ENCODE data around the gene DNM2. TPM values are rescaled to one million over a fixed set of nuclear protein-coding genes. Genes with fewer than 3 reads are reported as not detected.

DNM2 gene
- total RNA-seq, 1 experiment from 2014 or later = 131 TPM

DNA sequence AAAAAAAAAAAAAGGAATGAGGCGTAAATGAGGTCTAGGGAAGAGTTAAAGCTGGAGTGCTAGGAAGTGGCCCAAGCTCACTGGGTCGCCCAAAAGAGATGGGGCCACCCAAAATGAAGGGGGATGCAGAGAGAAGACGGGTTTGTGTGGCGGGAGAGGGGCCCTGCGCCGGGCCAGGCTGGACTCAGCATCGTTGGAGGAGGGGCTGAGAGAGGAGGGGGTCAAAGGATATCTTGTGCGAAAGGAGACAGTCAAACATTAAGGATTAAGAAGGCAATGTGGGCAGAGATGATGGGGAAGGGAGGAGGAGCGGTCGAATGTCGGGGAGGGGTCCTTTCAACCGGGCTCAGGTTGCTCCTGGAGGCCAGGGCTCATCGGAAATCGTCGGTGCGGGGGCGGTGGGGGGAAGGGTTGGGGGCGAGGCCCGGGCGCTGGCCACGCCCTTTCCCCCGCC, 152.6 kb downstream of the DNM2 start:
- Mint-ChIP-seq H3K4me3 (peak overlapping the region; percentile 71), H3K4me1 (peaks cover 23% of the 10 kb centered on the region), H3K27me3 (ENCODE audit: low read depth) (no peaks in the 10 kb centered on the region; the same call in 1 of the 2 replicates), H3K27ac (peak overlapping the region; percentile 93), H3K36me3 (0 out of 2 replicates have a peak, but pooled peaks cover 7% of the 10 kb centered on the region), H3K9me3 (no peaks in the 10 kb centered on the region)
- POLR2A ChIA-PET = interaction anchor here (0.5 to 2.5 kb wide), 9 partner anchors 18 to 1725 kb away, joined by 3 to 12 read pairs (median 3); partner anchors contain the start of gene TMED1
- CTCF ChIA-PET = interaction anchor here (0.5 to 6.0 kb wide), 37 partner anchors 9 to 357 kb away, joined by 3 to 70 read pairs (median 4); partner anchors contain the start of genes C19orf38, DNM2, LDLR and QTRT1
- 0 out of 2 replicates have a peak, but pooled peaks have one; percentile 26 for TF ChIP-seq NFE2L1 (CRISPR knock-in tag; IDR thresholded peaks at IDR 0.05)
- TF ChIP-seq, protein P1, sequence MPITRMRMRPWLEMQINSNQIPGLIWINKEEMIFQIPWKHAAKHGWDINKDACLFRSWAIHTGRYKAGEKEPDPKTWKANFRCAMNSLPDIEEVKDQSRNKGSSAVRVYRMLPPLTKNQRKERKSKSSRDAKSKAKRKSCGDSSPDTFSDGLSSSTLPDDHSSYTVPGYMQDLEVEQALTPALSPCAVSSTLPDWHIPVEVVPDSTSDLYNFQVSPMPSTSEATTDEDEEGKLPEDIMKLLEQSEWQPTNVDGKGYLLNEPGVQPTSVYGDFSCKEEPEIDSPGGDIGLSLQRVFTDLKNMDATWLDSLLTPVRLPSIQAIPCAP (CRISPR knock-in tag; IDR thresholded peaks at IDR 0.05) = no peak
- TF ChIP-seq, protein P2, sequence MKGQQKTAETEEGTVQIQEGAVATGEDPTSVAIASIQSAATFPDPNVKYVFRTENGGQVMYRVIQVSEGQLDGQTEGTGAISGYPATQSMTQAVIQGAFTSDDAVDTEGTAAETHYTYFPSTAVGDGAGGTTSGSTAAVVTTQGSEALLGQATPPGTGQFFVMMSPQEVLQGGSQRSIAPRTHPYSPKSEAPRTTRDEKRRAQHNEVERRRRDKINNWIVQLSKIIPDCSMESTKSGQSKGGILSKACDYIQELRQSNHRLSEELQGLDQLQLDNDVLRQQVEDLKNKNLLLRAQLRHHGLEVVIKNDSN (CRISPR knock-in tag; IDR thresholded peaks at IDR 0.05) = no peak
- TF ChIP-seq, protein P3, sequence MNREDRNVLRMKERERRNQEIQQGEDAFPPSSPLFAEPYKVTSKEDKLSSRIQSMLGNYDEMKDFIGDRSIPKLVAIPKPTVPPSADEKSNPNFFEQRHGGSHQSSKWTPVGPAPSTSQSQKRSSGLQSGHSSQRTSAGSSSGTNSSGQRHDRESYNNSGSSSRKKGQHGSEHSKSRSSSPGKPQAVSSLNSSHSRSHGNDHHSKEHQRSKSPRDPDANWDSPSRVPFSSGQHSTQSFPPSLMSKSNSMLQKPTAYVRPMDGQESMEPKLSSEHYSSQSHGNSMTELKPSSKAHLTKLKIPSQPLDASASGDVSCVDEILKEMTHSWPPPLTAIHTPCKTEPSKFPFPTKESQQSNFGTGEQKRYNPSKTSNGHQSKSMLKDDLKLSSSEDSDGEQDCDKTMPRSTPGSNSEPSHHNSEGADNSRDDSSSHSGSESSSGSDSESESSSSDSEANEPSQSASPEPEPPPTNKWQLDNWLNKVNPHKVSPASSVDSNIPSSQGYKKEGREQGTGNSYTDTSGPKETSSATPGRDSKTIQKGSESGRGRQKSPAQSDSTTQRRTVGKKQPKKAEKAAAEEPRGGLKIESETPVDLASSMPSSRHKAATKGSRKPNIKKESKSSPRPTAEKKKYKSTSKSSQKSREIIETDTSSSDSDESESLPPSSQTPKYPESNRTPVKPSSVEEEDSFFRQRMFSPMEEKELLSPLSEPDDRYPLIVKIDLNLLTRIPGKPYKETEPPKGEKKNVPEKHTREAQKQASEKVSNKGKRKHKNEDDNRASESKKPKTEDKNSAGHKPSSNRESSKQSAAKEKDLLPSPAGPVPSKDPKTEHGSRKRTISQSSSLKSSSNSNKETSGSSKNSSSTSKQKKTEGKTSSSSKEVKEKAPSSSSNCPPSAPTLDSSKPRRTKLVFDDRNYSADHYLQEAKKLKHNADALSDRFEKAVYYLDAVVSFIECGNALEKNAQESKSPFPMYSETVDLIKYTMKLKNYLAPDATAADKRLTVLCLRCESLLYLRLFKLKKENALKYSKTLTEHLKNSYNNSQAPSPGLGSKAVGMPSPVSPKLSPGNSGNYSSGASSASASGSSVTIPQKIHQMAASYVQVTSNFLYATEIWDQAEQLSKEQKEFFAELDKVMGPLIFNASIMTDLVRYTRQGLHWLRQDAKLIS (CRISPR knock-in tag; IDR thresholded peaks at IDR 0.05; ENCODE audit: borderline replicate concordance) = no peak
- no peak for TF ChIP-seq ZNF232 (CRISPR knock-in tag; IDR thresholded peaks at IDR 0.05)
- TF ChIP-seq, protein P4, sequence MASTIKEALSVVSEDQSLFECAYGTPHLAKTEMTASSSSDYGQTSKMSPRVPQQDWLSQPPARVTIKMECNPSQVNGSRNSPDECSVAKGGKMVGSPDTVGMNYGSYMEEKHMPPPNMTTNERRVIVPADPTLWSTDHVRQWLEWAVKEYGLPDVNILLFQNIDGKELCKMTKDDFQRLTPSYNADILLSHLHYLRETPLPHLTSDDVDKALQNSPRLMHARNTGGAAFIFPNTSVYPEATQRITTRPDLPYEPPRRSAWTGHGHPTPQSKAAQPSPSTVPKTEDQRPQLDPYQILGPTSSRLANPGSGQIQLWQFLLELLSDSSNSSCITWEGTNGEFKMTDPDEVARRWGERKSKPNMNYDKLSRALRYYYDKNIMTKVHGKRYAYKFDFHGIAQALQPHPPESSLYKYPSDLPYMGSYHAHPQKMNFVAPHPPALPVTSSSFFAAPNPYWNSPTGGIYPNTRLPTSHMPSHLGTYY (CRISPR knock-in tag; IDR thresholded peaks at IDR 0.05) = no peak
- TF ChIP-seq, protein P5, sequence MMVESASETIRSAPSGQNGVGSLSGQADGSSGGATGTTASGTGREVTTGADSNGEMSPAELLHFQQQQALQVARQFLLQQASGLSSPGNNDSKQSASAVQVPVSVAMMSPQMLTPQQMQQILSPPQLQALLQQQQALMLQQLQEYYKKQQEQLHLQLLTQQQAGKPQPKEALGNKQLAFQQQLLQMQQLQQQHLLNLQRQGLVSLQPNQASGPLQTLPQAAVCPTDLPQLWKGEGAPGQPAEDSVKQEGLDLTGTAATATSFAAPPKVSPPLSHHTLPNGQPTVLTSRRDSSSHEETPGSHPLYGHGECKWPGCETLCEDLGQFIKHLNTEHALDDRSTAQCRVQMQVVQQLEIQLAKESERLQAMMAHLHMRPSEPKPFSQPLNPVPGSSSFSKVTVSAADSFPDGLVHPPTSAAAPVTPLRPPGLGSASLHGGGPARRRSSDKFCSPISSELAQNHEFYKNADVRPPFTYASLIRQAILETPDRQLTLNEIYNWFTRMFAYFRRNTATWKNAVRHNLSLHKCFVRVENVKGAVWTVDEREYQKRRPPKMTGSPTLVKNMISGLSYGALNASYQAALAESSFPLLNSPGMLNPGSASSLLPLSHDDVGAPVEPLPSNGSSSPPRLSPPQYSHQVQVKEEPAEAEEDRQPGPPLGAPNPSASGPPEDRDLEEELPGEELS (CRISPR knock-in tag; IDR thresholded peaks at IDR 0.05) = no peak
- no peak for DNase-seq (ENCODE audit: low spot score)
- peak; percentile 64; the same call in 1 of the 2 replicates for ATAC-seq

DNA sequence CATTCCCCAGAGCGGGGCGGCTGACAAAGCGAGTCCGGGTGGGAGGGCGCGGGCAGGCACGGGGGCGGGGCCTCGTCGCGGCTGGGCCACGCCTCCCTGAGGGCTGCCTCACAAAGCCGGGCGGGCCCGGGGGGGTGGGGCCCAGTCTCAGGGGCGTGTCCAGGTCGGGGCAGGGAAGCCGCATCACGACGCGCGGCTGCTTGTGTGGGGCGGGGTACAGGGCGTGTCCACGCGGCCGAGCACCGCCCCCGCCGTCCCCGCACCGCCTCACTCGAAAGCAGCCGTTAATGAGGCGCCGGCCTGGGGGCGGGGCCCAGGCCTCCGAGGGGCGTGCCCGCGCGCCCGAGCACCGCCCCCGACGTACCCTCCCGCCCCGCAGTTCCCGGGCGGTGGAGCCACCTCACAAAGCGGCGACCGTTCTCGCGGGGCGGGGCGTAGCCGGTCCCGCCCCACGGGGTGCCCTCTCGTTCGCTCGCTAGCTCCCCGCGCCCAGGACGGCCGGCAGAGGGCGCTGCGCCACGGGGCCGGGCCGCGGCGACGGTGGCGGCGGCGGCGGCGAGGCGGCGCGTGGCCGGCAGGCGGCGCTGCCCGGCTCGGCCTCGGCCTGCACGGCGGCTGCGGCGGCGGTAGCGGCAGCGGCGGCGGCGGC, 153.2 kb downstream of the DNM2 start, which contains the start of gene CARM1:
CARM1 (plus strand) TSS at position 599 of the 649 bp plus-strand sequence. CDS start 150 bp downstream, outside the sequence.
- DNase-seq (ENCODE audit: low spot score) (peak; percentile 99), ATAC-seq (peak; percentile 90)
- CTCF ChIA-PET = interaction anchor here (0.5 to 6.0 kb wide), 35 partner anchors 9 to 357 kb away, joined by 3 to 70 read pairs (median 4); partner anchors contain the start of genes C19orf38, DNM2, LDLR and QTRT1
- no peaks in the 10 kb centered on the region; the same call in 1 of the 2 replicates for H3K27me3 Mint-ChIP-seq (ENCODE audit: low read depth)
- H3K9me3 Mint-ChIP-seq = no peaks in the 10 kb centered on the region
- peak within 1 kb of the TSS; percentile 90 for H3K4me3 Mint-ChIP-seq
- peak within 1 kb of the TSS; percentile 93 for H3K27ac Mint-ChIP-seq
- POLR2A ChIA-PET = interaction anchor here (0.6 to 2.5 kb wide), 4 partner anchors 18 to 144 kb away, joined by 3 to 12 read pairs (median 3); partner anchors contain the start of gene TMED1
- peaks cover 23% of the 10 kb centered on the region for H3K4me1 Mint-ChIP-seq
- 0 out of 2 replicates have a peak, but pooled peaks cover 7% of the 10 kb centered on the region for H3K36me3 Mint-ChIP-seq
- TF ChIP-seq, protein P6, sequence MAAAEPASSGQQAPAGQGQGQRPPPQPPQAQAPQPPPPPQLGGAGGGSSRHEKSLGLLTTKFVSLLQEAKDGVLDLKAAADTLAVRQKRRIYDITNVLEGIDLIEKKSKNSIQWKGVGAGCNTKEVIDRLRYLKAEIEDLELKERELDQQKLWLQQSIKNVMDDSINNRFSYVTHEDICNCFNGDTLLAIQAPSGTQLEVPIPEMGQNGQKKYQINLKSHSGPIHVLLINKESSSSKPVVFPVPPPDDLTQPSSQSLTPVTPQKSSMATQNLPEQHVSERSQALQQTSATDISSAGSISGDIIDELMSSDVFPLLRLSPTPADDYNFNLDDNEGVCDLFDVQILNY (CRISPR knock-in tag; IDR thresholded peaks at IDR 0.05) = peak; percentile 72; the same call in 1 of the 2 replicates
- peak; percentile 95 for TF ChIP-seq SP1 (CRISPR knock-in tag; conservative IDR thresholded peaks at IDR 0.05)
- TF ChIP-seq, protein P7, sequence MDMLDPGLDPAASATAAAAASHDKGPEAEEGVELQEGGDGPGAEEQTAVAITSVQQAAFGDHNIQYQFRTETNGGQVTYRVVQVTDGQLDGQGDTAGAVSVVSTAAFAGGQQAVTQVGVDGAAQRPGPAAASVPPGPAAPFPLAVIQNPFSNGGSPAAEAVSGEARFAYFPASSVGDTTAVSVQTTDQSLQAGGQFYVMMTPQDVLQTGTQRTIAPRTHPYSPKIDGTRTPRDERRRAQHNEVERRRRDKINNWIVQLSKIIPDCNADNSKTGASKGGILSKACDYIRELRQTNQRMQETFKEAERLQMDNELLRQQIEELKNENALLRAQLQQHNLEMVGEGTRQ (CRISPR knock-in tag; IDR thresholded peaks at IDR 0.05) = peak; percentile 28; the same call in 1 of the 2 replicates
- TF ChIP-seq, protein P2 (CRISPR knock-in tag; IDR thresholded peaks at IDR 0.05) = no peak
- TF ChIP-seq, protein P8, sequence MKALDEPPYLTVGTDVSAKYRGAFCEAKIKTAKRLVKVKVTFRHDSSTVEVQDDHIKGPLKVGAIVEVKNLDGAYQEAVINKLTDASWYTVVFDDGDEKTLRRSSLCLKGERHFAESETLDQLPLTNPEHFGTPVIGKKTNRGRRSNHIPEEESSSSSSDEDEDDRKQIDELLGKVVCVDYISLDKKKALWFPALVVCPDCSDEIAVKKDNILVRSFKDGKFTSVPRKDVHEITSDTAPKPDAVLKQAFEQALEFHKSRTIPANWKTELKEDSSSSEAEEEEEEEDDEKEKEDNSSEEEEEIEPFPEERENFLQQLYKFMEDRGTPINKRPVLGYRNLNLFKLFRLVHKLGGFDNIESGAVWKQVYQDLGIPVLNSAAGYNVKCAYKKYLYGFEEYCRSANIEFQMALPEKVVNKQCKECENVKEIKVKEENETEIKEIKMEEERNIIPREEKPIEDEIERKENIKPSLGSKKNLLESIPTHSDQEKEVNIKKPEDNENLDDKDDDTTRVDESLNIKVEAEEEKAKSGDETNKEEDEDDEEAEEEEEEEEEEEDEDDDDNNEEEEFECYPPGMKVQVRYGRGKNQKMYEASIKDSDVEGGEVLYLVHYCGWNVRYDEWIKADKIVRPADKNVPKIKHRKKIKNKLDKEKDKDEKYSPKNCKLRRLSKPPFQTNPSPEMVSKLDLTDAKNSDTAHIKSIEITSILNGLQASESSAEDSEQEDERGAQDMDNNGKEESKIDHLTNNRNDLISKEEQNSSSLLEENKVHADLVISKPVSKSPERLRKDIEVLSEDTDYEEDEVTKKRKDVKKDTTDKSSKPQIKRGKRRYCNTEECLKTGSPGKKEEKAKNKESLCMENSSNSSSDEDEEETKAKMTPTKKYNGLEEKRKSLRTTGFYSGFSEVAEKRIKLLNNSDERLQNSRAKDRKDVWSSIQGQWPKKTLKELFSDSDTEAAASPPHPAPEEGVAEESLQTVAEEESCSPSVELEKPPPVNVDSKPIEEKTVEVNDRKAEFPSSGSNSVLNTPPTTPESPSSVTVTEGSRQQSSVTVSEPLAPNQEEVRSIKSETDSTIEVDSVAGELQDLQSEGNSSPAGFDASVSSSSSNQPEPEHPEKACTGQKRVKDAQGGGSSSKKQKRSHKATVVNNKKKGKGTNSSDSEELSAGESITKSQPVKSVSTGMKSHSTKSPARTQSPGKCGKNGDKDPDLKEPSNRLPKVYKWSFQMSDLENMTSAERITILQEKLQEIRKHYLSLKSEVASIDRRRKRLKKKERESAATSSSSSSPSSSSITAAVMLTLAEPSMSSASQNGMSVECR (CRISPR knock-in tag; IDR thresholded peaks at IDR 0.05; ENCODE audit: borderline replicate concordance) = no peak
- TF ChIP-seq CREM (CRISPR knock-in tag; IDR thresholded peaks at IDR 0.05) = peak; percentile 77; the same call in 1 of the 2 replicates
- no peak for TF ChIP-seq ELF4 (CRISPR knock-in tag; IDR thresholded peaks at IDR 0.05; ENCODE audit: low read depth)
- 0 out of 2 replicates have a peak, but pooled peaks have one; percentile 9 for TF ChIP-seq NFYB (CRISPR knock-in tag; conservative IDR thresholded peaks at IDR 0.05; ENCODE audit: low read depth)
- no peak for TF ChIP-seq SMAD3 (CRISPR knock-in tag; IDR thresholded peaks at IDR 0.05; ENCODE audit: borderline replicate concordance)

All from WTC11 (cell line).